GM23338 (cell line): Measurements from ENCODE around the gene OR2M2. TPM values are rescaled to one million over a fixed set of nuclear protein-coding genes. Genes with fewer than 3 reads are reported as not detected.

Experiments used
- ATAC-seq: fragments of 200-7000 bp; cut with Tn5 transposase; 3 replicates; pipeline ENCODE4 v1.9.1; 2020
- DNase-seq: peaks from one replicate; pipeline ENCODE4 v3.0.0-alpha.2; 2015; ENCODE audit warnings: low spot score
- H2AFZ ChIP-seq: fragments of 200-600 bp; sonication (generic); 2 replicates; pipeline ENCODE4 v1.8.0; 2016; ENCODE audit warnings: antibody characterized with exemption, mild to moderate bottlenecking, moderate library complexity
- H3F3A ChIP-seq: fragments of 200-600 bp; sonication (generic); replicated peaks from 2 replicates; pipeline ENCODE4 v1.8.0; 2017; ENCODE audit warnings: antibody characterized with exemption, mixed run types, low read depth
- H3K27ac ChIP-seq: fragments of 200-600 bp; sonication (generic); 2 replicates; pipeline ENCODE4 v1.6.1; 2016; ENCODE audit warnings: low read depth
- H3K27me3 ChIP-seq: fragments of 200-600 bp; sonication (generic); 2 replicates; pipeline ENCODE4 v1.8.0; 2016; ENCODE audit warnings: mild to moderate bottlenecking, mixed run types, moderate library complexity; ENCODE audit not compliant: insufficient read depth
- H3K36me3 ChIP-seq: fragments of 200-600 bp; sonication (generic); 2 replicates; pipeline ENCODE4 v1.8.0; 2016; ENCODE audit warnings: mild to moderate bottlenecking; ENCODE audit not compliant: insufficient read depth
- H3K4me1 ChIP-seq: fragments of 200-600 bp; sonication (generic); 2 replicates; pipeline ENCODE4 v1.8.0; 2016; ENCODE audit warnings: mild to moderate bottlenecking, moderate library complexity; ENCODE audit not compliant: insufficient read depth
- H3K4me2 ChIP-seq: fragments of 200-600 bp; sonication (generic); 2 replicates; pipeline ENCODE4 v1.7.1; 2017; ENCODE audit warnings: mixed run types
- H3K4me3 ChIP-seq: fragments of 200-600 bp; sonication (generic); 2 replicates; pipeline ENCODE4 v1.6.1; 2016; ENCODE audit warnings: mixed run types
- H3K79me2 ChIP-seq: fragments of 200-600 bp; sonication (generic); replicated peaks from 2 replicates; pipeline ENCODE4 v1.8.0; 2017; ENCODE audit warnings: mild to moderate bottlenecking; ENCODE audit not compliant: insufficient read depth
- H3K9me2 ChIP-seq: fragments of 200-600 bp; sonication (generic); 2 replicates; pipeline ENCODE4 v1.8.0; 2017; ENCODE audit not compliant: insufficient read depth
- H4K20me1 ChIP-seq: fragments of 200-600 bp; sonication (generic); replicated peaks from 2 replicates; pipeline ENCODE4 v1.8.0; 2017; ENCODE audit warnings: mild to moderate bottlenecking; ENCODE audit not compliant: insufficient read depth
- H3K27ac Mint-ChIP-seq: 2 replicates; pipeline ENCODE4 v1.8.0; 2020; ENCODE audit warnings: inconsistent platforms, mild to moderate bottlenecking, moderate library complexity, mixed read lengths
- H3K27me3 Mint-ChIP-seq: 3 replicates; pipeline ENCODE4 v1.8.0; 2022; ENCODE audit warnings: low read depth, mild to moderate bottlenecking, moderate library complexity, mixed read lengths, inconsistent platforms; ENCODE audit not compliant: insufficient read depth, poor library complexity
- H3K36me3 Mint-ChIP-seq: 3 replicates; pipeline ENCODE4 v1.8.0; 2021; ENCODE audit warnings: low read depth, mild to moderate bottlenecking, inconsistent platforms, moderate library complexity, mixed read lengths
- H3K4me1 Mint-ChIP-seq: 3 replicates; pipeline ENCODE4 v1.8.0; 2020; ENCODE audit warnings: mild to moderate bottlenecking, inconsistent platforms, mixed read lengths
- H3K4me3 Mint-ChIP-seq: 3 replicates; pipeline ENCODE4 v1.8.0; 2021; ENCODE audit warnings: moderate library complexity, mild to moderate bottlenecking, inconsistent platforms, mixed read lengths
- H3K9me3 Mint-ChIP-seq: 3 replicates; pipeline ENCODE4 v1.8.0; 2020; ENCODE audit warnings: moderate library complexity, mild to moderate bottlenecking, inconsistent platforms, mixed read lengths
- EZH2 ChIP-seq: fragments of 200-600 bp; sonication (generic); IDR thresholded peaks from one replicate; pipeline ENCODE4 v1.8.0; 2017; ENCODE audit warnings: antibody characterized with exemption, mild to moderate bottlenecking, low read depth; ENCODE audit not compliant: unreplicated experiment
- EZH2phosphoT487 ChIP-seq: fragments of 200-600 bp; sonication (generic); IDR thresholded peaks from one replicate; pipeline ENCODE4 v1.8.1; 2018; ENCODE audit warnings: antibody characterized with exemption; ENCODE audit not compliant: unreplicated experiment
- REST ChIP-seq: IDR thresholded peaks from one replicate; pipeline ENCODE4 v1.6.1; 2018; ENCODE audit warnings: antibody characterized with exemption; ENCODE audit not compliant: unreplicated experiment
- ZNF331 ChIP-seq: fragments of 250-450 bp; sonication (Bioruptor Pico); IDR thresholded peaks from 2 replicates; pipeline ENCODE4 v1.5.0; 2020; ENCODE audit warnings: low read depth, mild to moderate bottlenecking, moderate library complexity
- ZNF462 ChIP-seq: fragments of 250-450 bp; sonication (Bioruptor Pico); IDR thresholded peaks from 2 replicates; pipeline ENCODE4 v1.5.0; 2020; ENCODE audit warnings: mild to moderate bottlenecking, moderate library complexity
- polyA plus RNA-seq: library from polyadenylated mRNA; unstranded; fragments of >200 nt; fragmentation: Nextera tagmentation; extraction: Ambion mirVana; gene quantifications from 2 replicates; pipeline ENCODE4 v1.2.1, GENCODE V29; 2016
- total RNA-seq: library from RNA; depleted of rRNA; stranded (reverse); fragments of >200 nt; shearing (Covaris generic); gene quantifications from 2 replicates; pipeline ENCODE4 v1.2.3, GENCODE V29; 2014

The OR2M2 gene
- total and polyA plus RNA-seq, 2 experiments from 2014 or later = not detected

- TF ChIP-seq ZNF462 (CRISPR knock-in tag) = no peak
Observed at GRCh38 chr1:248183996-248184395, 9.4 kb downstream of the OR2M2 start (continued).

- Histone ChIP-seq H3K79me2 (no peaks in the 10 kb centered on the region), H3K4me1 (no peaks in the 10 kb centered on the region), H3K4me2 (no peak overlapping the region), H3K27ac (no peak overlapping the region), H3K4me3 (no peak overlapping the region), H3K27me3 (no peaks in the 10 kb centered on the region), H3K9me2 (no peaks in the 10 kb centered on the region), H2AFZ (no peak overlapping the region), H4K20me1 (no peaks in the 10 kb centered on the region), H3F3A (no peaks in the 10 kb centered on the region), H3K36me3 (peaks cover 14% of the 10 kb centered on the region)
- Mint-ChIP-seq H3K27me3 (peaks cover 2% of the 10 kb centered on the region), H3K27ac (no peak overlapping the region), H3K36me3 (peaks cover 41% of the 10 kb centered on the region), H3K9me3 (peaks cover 88% of the 10 kb centered on the region), H3K4me1 (no peaks in the 10 kb centered on the region), H3K4me3 (no peak overlapping the region)
- ATAC-seq (no peak), DNase-seq (no peak)
- TF ChIP-seq REST (no peak), ZNF331 (no peak), EZH2 (no peak), EZH2phosphoT487 (no peak), ZNF462 (CRISPR knock-in tag) (no peak)
Observed at GRCh38 chr1:248187363-248187762, 12.7 kb downstream of the OR2M2 start.
